GM23248 (cell line): Measurements from ENCODE around the gene DIAPH1.

ENCODE experiments used
- EZH2 ChIP-seq: fragments of 200-600 bp; sonication (generic); IDR thresholded peaks from 2 replicates; pipeline ENCODE4 v1.6.1; 2018; ENCODE audit warnings: antibody characterized with exemption, mild to moderate bottlenecking; ENCODE audit not compliant: insufficient read depth, poor library complexity, severe bottlenecking
- EZH2phosphoT487 ChIP-seq: fragments of 200-600 bp; sonication (generic); IDR thresholded peaks from 2 replicates; pipeline ENCODE4 v1.6.1; 2018; ENCODE audit warnings: antibody characterized with exemption, moderate library complexity, mild to moderate bottlenecking, low read depth; ENCODE audit not compliant: insufficient read depth

GRCh38 chr5:141613344-141613743 lies 5.5 kb downstream of the DIAPH1 start:
- TF ChIP-seq EZH2 (no peak), EZH2phosphoT487 (no peak)
